NCI-H2107 treated with DMSO at 0.1 percent for 48 hours (cell line): ENCODE measurements around the gene PDZK1IP1.
"Not testable (repeated sequence)": the region's sequence is repeated elsewhere in the genome, so short reads cannot be mapped to it uniquely, and the experiment has no call there.

Experiments
- DNase-seq: peaks from one replicate; lab custom pipeline; 2025; ENCODE audit not compliant: unreplicated experiment; lab: John Stamatoyannopoulos, UW

PDZK1IP1 gene

GRCh38 chr1:47140358-47140757 lies 49.5 kb downstream of the PDZK1IP1 start:
- DNase-seq = not testable (repeated sequence)

- no peak for DNase-seq
Observed at GRCh38 chr1:47137925-47138615, 51.8 kb downstream of the PDZK1IP1 start.

GRCh38 chr1:47137198-47137597 lies 52.6 kb downstream of the PDZK1IP1 start, which contains the start of gene CYP4A22:
CYP4A22 (plus strand) TSS chr1:47137441; CDS start chr1:47137486, 45 bp downstream.
- DNase-seq = no peak
